Mammary epithelial cell (primary cell): ENCODE results near the gene COX7A2L.

ENCODE experiments used
- EZH2 ChIP-seq: IDR thresholded peaks from 2 replicates; pipeline ENCODE4 v1.6.1; 2012; ENCODE audit warnings: low read length, inconsistent platforms, borderline replicate concordance
- TF ChIP-seq, protein P1 (sequence below), 2 donors: IDR thresholded peaks in 1 of 2; conservative IDR thresholded peaks in 1 of 2; 2 replicates each; pipeline ENCODE4 v1.5.1; 2011 to 2012; ENCODE audit warnings: inconsistent platforms in 2 of 2, low read length in 2 of 2, mild to moderate bottlenecking in 2 of 2, control low read depth in 1 of 2, low read depth in 1 of 2; ENCODE audit not compliant: insufficient read depth in 1 of 2; ENCODE audit errors: extremely low read depth in 1 of 2

DNA sequence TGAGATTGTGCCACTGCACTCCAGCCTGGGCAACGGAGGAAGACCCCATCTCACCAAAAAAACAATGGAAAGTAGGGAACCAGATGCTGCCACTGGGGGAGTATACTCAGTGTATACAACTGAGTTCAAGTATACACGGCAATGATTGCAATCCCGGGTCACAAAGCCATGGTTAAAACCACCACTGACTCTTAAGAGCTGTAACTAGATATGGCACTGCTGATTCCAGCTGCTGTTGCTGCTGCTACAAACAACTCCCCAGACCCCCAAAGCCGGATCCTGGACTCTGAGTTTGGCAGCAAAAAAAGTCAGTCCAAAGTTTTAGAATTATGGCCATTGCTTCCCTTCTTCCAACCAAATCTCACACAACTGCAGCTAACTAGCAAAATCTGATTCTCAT is 43.7 kb upstream of the COX7A2L start:
- TF ChIP-seq, protein P1, sequence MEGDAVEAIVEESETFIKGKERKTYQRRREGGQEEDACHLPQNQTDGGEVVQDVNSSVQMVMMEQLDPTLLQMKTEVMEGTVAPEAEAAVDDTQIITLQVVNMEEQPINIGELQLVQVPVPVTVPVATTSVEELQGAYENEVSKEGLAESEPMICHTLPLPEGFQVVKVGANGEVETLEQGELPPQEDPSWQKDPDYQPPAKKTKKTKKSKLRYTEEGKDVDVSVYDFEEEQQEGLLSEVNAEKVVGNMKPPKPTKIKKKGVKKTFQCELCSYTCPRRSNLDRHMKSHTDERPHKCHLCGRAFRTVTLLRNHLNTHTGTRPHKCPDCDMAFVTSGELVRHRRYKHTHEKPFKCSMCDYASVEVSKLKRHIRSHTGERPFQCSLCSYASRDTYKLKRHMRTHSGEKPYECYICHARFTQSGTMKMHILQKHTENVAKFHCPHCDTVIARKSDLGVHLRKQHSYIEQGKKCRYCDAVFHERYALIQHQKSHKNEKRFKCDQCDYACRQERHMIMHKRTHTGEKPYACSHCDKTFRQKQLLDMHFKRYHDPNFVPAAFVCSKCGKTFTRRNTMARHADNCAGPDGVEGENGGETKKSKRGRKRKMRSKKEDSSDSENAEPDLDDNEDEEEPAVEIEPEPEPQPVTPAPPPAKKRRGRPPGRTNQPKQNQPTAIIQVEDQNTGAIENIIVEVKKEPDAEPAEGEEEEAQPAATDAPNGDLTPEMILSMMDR (conservative IDR thresholded peaks at IDR 0.05 in 1 of 2, IDR thresholded peaks at IDR 0.05 in 1 of 2; ENCODE audit: extremely low read depth in 1 of 2, insufficient read depth in 1 of 2, low read depth in 1 of 2, low read length in 2 of 2) = no peak
- no peak for TF ChIP-seq EZH2
